HG03159 (cell line): ENCODE measurements around the gene PIGO.

Source experiments
- ATAC-seq: cut with Tn5 transposase; IDR thresholded peaks from one replicate; pipeline ENCODE4 v1.9.1; 2021; ENCODE audit warnings: mild to moderate bottlenecking, moderate library complexity; ENCODE audit not compliant: unreplicated experiment

The PIGO gene

GRCh38 chr9:35107297-35108290, 11.2 kb upstream of the PIGO start:
- no peak for ATAC-seq

- ATAC-seq, result no peak
These were observed 9.9 kb upstream of the PIGO start for GRCh38 chr9:35106343-35106730.

GRCh38 chr9:35105571-35106342, 9.4 kb upstream of the PIGO start:
- no peak for ATAC-seq

DNA sequence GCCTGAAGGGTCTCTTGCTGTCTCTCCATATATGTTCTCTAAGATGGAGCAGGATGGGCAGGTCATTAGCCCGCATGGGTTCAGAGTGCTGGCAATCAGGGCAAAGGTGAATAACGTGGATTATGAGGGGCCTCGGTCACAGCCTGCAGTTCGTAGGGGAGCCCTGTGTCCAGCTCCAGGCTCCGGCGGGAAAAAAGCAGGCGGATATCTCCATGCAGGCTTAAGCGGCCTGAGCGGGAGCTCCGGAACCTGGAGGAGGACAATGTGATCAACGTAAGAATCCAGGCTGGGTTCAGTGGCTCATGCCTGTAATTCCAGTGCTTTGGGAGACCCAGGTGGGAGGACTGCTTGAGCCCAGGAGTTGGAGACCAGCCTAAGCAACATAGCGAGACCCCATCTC, 8.7 kb upstream of the PIGO start:
- no peak for ATAC-seq

DNA sequence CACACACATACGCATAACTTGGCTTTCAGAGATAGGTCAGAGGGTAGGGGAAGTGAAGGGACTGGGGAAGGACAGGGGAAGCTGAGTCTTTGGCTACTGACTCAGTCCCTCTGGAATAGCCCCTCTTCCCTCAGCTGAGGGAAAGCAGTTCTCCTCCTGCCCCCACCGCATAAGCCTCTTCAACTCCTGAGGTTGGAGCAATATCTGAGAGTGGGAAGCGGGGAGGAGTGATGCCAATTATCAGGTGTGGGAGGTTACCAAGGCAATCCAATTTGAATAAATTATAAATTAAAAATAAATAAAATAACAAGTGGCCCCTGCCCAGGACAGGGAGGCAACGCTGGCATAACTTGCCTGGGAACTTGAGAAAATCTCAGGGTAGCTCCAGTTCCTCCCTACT, 8.2 kb upstream of the PIGO start:
- ATAC-seq, result no peak

- no peak for ATAC-seq
These were observed 7.3 kb upstream of the PIGO start for GRCh38 chr9:35103660-35104191.

DNA sequence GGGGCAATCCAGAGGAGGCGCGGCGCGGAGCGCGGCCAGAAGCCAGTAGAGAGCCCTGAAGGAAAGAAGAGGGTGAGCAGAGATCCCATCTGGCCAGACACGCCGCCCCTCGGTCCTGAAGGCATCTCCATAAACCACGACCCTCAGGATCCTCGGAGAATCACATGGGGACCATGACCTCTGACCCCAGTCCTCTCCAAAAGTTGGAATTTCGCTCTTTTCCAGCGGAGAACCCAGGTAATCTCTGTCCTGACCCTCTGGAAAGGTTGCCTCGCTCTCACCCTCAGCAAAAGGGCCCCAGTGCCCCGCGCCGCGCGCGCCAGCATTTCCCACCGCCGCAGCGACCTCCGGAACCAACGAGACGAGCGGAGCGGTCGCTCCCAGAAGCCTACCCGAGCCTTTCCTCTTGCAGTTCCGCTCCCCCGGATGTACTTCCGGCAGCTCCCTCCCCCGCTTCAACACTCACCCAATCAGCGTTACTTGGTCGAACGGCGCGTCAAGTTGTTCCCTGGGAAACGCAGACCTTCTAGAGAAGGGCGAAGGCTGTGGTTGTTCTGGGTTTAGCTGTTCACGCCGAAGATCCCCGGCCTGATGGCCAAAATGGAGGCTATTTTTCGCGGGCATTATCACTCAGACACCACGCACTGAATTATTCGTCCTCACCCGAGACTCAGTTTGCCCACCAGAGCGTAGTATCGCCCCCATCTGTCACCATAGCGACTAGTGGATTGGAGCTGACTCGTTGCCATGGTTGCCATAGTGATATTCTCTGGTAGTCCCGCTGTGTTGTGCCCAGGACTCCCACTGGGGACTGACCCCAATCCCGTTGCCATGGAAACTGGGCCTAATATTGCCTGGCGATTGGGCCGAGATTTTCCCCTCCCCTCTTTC, 6.6 kb upstream of the PIGO start, which contains the start of gene STOML2:
TSS of gene STOML2 (minus strand) at position 363 of the 891 bp plus-strand sequence. CDS start at position 326, 37 bp downstream.
- ATAC-seq, result peak; percentile 92

GRCh38 chr9:35102465-35102768, 6.0 kb upstream of the PIGO start:
- ATAC-seq, result peak; percentile 19

DNA sequence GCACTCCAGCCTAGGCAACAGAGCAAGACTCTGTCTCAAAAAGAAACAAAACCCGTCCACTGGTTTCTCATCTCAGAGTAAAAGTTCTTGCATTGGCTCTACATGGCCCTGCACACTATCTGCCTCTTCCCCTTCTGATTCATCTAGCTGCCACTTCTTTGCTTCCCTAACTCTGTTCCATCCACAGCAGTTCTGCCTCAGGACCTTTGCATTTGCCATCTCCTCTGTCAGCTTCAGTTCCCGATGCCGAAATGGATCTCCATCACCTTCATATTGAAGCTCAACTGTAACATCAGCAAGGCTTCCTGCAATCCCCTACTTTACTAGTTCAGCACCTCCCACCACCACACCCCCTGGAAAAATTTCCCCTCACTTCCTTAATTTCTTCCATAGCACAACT, 1.2 kb upstream of the PIGO start:
- no peak for ATAC-seq

- ATAC-seq, result no peak
These were observed 4.9 kb downstream of the PIGO start for GRCh38 chr9:35091536-35091935.

- ATAC-seq, result no peak
These were observed 7.0 kb downstream of the PIGO start for GRCh38 chr9:35089434-35089833.

- no peak for ATAC-seq
These were observed 11.3 kb downstream of the PIGO start for GRCh38 chr9:35085078-35085477.

DNA sequence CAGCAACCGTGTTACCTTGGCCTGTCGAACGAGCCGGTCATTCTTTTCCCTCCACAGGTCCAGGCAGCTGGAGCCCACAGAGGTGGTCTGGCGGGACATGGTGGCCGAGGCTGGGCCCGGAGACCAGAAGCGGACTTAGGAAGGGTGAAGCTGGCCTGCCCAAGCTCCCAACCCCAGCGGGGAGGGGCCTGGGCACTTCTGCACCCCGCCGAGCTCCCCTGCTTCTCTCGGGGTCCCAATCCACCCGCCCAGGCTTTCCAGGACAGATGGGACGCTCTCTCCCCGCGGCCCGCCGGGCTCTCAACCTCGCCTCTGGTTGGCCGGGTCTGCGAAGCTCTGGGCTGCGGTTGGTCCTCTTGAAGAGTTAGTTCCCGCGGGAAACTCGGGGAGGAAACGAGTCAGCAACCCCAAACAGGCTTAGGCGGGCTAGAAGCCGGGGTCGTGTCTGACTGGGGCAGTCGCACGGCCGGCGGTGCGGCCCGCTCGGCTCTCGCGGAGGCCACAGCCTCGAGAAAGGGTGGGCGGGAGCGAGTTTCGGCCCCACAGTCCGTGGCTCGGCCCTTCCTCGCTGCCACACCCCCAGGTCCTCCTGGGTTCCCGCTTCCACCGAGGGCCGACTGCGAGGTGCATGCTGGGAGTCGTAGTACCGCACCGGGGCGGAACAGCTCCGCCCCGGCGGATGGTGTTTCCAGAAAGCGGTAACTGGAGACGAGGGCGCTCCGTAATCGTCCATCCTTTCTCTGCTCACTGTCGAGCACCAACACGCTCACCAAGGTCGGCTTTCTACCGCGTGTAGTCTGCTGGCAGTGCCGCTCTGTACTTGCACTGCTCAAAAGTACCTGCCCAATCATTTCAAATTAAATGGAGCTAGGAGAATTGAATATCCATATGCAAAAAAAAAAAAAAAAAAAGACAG, 16.7 kb downstream of the PIGO start, which contains the start of gene FANCG:
TSS of gene FANCG (minus strand) at position 517 of the 916 bp plus-strand sequence. CDS start at position 99, 418 bp downstream.
- peak; percentile 85 for ATAC-seq

- ATAC-seq, result no peak
These were observed 17.4 kb downstream of the PIGO start for GRCh38 chr9:35079041-35079425.

GRCh38 chr9:35078066-35078465, 18.3 kb downstream of the PIGO start:
- ATAC-seq, result no peak

DNA sequence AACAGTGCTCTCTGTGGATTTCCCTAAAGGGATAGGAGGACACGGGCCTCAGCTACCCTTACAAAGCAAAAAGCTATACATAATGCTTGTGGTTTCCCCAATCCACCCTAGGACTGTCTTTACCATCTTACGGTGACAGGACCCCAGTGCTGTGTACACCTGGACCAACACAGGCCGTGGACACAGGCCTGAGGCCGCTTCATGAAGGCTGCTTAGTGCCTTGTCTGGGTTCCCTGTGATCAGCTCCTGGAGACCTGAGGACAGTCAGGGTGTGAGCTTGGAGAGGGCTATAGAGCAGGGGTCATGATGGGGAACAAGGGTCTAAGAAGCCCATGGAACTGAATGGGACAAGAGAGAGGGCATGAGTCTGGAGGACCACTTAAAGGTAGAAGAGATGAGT, 19.5 kb downstream of the PIGO start:
- no peak for ATAC-seq

GRCh38 chr9:35075358-35075757, 21.0 kb downstream of the PIGO start:
- ATAC-seq, result no peak

DNA sequence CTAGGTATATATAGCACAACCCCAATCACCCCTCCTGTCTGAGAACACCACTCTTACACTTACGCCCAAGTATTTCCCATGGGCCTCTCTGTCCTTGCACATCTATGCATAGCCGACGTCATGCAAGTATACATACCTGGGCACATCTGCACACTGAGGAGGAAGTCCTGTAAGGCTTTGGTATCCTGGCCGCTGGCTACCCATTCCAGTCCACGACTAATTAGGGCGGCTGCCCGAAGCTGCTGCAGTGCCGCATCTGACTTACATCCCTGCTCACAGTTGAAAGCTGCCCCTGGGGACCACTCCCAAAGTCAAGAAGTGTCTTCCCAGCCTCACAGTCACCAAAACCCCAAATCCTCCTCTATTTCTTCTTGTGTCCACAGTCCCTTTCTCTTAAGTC, 21.6 kb downstream of the PIGO start:
- no peak for ATAC-seq

DNA sequence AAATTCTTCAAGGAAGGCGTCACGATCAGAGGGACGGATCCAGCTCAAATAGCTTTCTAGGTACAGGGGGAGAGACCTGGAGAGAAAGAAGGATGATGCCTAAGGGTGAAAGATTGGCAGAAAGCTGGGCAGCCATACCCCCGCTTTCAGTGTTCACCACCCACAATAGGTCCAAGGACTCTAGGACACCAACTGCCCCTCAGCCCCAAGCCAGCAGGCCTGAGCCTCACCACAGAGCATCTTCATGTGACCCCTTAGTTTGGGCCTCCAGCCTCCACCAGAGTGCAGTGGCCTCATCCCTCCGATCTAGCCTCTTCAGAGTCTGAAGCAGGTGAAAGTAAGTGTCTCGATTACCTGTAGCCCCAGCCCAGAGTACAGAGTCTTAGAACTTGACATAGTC, 22.2 kb downstream of the PIGO start:
- no peak for ATAC-seq

- no peak for ATAC-seq
These were observed 23.1 kb downstream of the PIGO start for GRCh38 chr9:35073279-35073612.
